SK-N-SH (cell line): ENCODE data around the gene NR1D2. TPM values are rescaled to one million over a fixed set of nuclear protein-coding genes. Genes with fewer than 3 reads are reported as not detected.

Experiments used
- CTCF ChIA-PET: fragments of 300-600, 350-600 bp; formaldehyde crosslinking; extraction: SDS; loops from one replicate; lab custom pipeline; 2021; lab: Yijun Ruan, JAX
- POLR2A ChIA-PET: fragments of 350-600 bp; sonication (Branson Sonifier 250); formaldehyde crosslinking; extraction: SDS; loops from one replicate; lab custom pipeline; 2020; ENCODE audit warnings: antibody characterized with exemption, inconsistent platforms; lab: Yijun Ruan, JAX
- DNase-seq: peaks from one replicate; pipeline ENCODE4 v3.0.0; 2012
- H2AFZ ChIP-seq: fragments of 200-600 bp; sonication (generic); 2 replicates; pipeline ENCODE4 v1.8.1; 2016; ENCODE audit warnings: antibody characterized with exemption, mild to moderate bottlenecking, low read depth
- H3F3A ChIP-seq: fragments of 200-600 bp; sonication (generic); replicated peaks from 2 replicates; pipeline ENCODE3; 2016; ENCODE audit warnings: antibody characterized with exemption, mild to moderate bottlenecking; ENCODE audit not compliant: insufficient read depth
- H3K27ac ChIP-seq, 2 experiments: fragments of 200-500 bp in 1 of 2; fragments of 200-600 bp in 1 of 2; sonication (Bioruptor generic) in 1 of 2; sonication (generic), shearing (Covaris generic) in 1 of 2; 2 replicates each; pipeline versions ENCODE4 v1.5.1 to v1.6.1; 2014 to 2016; ENCODE audit warnings: low read depth in 2 of 2, inconsistent platforms in 1 of 2, low read length in 1 of 2, mild to moderate bottlenecking in 1 of 2, mixed read lengths in 1 of 2
- H3K27me3 ChIP-seq: fragments of 200-600 bp; sonication (generic), shearing (Covaris generic); 2 replicates; pipeline ENCODE4 v1.6.1; 2016; ENCODE audit warnings: mixed run types; ENCODE audit not compliant: insufficient read depth
- H3K36me3 ChIP-seq, 2 experiments: fragments of 200-500 bp in 1 of 2; fragments of 200-600 bp in 1 of 2; sonication (Bioruptor generic) in 1 of 2; sonication (generic) in 1 of 2; replicated peaks in 1 of 2; 2 replicates each; pipeline versions ENCODE3 to v1.5.1; 2014 to 2016; ENCODE audit warnings: low read length in 1 of 2, mild to moderate bottlenecking in 1 of 2; ENCODE audit not compliant: insufficient read depth in 2 of 2, control insufficient read depth in 1 of 2
- H3K4me1 ChIP-seq, 2 experiments: fragments of 200-500 bp in 1 of 2; fragments of 200-600 bp in 1 of 2; sonication (Bioruptor generic) in 1 of 2; sonication (generic), shearing (Covaris generic) in 1 of 2; 2 replicates each; pipeline versions ENCODE4 v1.5.1 to v1.6.1; 2014 to 2016; ENCODE audit warnings: low read depth in 1 of 2, low read length in 1 of 2, mixed run types in 1 of 2; ENCODE audit not compliant: insufficient read depth in 2 of 2, control insufficient read depth in 1 of 2
- H3K4me2 ChIP-seq: fragments of 200-600 bp; sonication (generic), shearing (Covaris generic); 2 replicates; pipeline ENCODE4 v1.6.1; 2017; ENCODE audit warnings: mixed run types
- H3K4me3 ChIP-seq, 2 experiments: fragments of 200-500 bp in 1 of 2; fragments of 200-600 bp in 1 of 2; sonication (Bioruptor generic) in 1 of 2; sonication (generic), shearing (Covaris generic) in 1 of 2; 2 replicates each; pipeline versions ENCODE4 v1.5.1 to v1.8.1; 2014 to 2016; ENCODE audit warnings: low read depth in 2 of 2, inconsistent platforms in 1 of 2, low read length in 1 of 2, mild to moderate bottlenecking in 1 of 2, mixed read lengths in 1 of 2, moderate library complexity in 1 of 2
- H3K79me2 ChIP-seq: fragments of 200-600 bp; sonication (generic); 2 replicates; pipeline ENCODE4 v1.8.1; 2017; ENCODE audit warnings: mild to moderate bottlenecking; ENCODE audit not compliant: insufficient read depth
- H3K9ac ChIP-seq: fragments of 200-600 bp; sonication (generic); 2 replicates; pipeline ENCODE4 v1.6.1; 2017; ENCODE audit warnings: mixed run types
- H3K9me2 ChIP-seq: fragments of 200-600 bp; sonication (generic); 2 replicates; pipeline ENCODE4 v1.6.1; 2017; ENCODE audit warnings: mixed run types
- H3K9me3 ChIP-seq: fragments of 200-600 bp; sonication (generic); 2 replicates; pipeline ENCODE4 v1.6.1; 2017; ENCODE audit warnings: mixed run types, mild to moderate bottlenecking, moderate library complexity
- H4K20me1 ChIP-seq: fragments of 200-600 bp; sonication (generic); 2 replicates; pipeline ENCODE4 v1.6.1; 2017; ENCODE audit warnings: mild to moderate bottlenecking, mixed run types; ENCODE audit not compliant: insufficient read depth
- CHD2 ChIP-seq: fragments of 150-350 bp; IDR thresholded peaks from 2 replicates; pipeline ENCODE4 v1.6.1; 2018; ENCODE audit warnings: low read length; ENCODE audit not compliant: partially characterized antibody
- ELF1 ChIP-seq: IDR thresholded peaks from 2 replicates; pipeline ENCODE4 v1.4.0; 2012
- EP300 ChIP-seq, 2 experiments: IDR thresholded peaks; 2 replicates each; pipeline versions ENCODE4 v1.4.0 to v1.6.1; 2012; ENCODE audit warnings: borderline replicate concordance in 1 of 2, low read depth in 1 of 2, low read length in 1 of 2
- EZH2phosphoT487 ChIP-seq: fragments of 200-600 bp; sonication (generic); IDR thresholded peaks from 2 replicates; pipeline ENCODE4 v1.6.1; 2017; ENCODE audit warnings: low read depth, mixed run types, mild to moderate bottlenecking, antibody characterized with exemption, moderate library complexity, borderline replicate concordance
- FOSL2 ChIP-seq: IDR thresholded peaks from 2 replicates; pipeline ENCODE4 v1.4.0; 2012; ENCODE audit warnings: low read depth, mild to moderate bottlenecking, moderate library complexity, borderline replicate concordance
- FOXM1 ChIP-seq: IDR thresholded peaks from 2 replicates; pipeline ENCODE4 v1.4.0; 2012; ENCODE audit warnings: low read depth, mild to moderate bottlenecking
- GABPA ChIP-seq: IDR thresholded peaks from 2 replicates; pipeline ENCODE4 v1.4.0; 2012; ENCODE audit warnings: low read depth, mild to moderate bottlenecking
- JUND ChIP-seq: IDR thresholded peaks from 2 replicates; pipeline ENCODE4 v1.4.0; 2012
- MEF2A ChIP-seq: IDR thresholded peaks from 2 replicates; pipeline ENCODE4 v1.4.0; 2012; ENCODE audit warnings: low read depth, borderline replicate concordance
- MXI1 ChIP-seq: IDR thresholded peaks from 2 replicates; pipeline ENCODE4 v1.6.1; 2012; ENCODE audit warnings: mild to moderate bottlenecking, low read depth, low read length, improper control_type of control experiment
- NFIC ChIP-seq: IDR thresholded peaks from 2 replicates; pipeline ENCODE4 v1.4.0; 2012; ENCODE audit warnings: borderline replicate concordance
- NRF1 ChIP-seq: IDR thresholded peaks from 2 replicates; pipeline ENCODE4 v1.6.1; 2012; ENCODE audit warnings: low read depth, mild to moderate bottlenecking, low read length
- POLR2AphosphoS5 ChIP-seq: IDR thresholded peaks from 2 replicates; pipeline ENCODE4 v1.6.1; 2012; ENCODE audit warnings: low read depth, low read length
- RAD21 ChIP-seq: IDR thresholded peaks from 2 replicates; pipeline ENCODE4 v1.6.1; 2012; ENCODE audit warnings: mild to moderate bottlenecking, low read length
- RCOR1 ChIP-seq: fragments of 150-350 bp; IDR thresholded peaks from 2 replicates; pipeline ENCODE4 v1.6.1; 2017; ENCODE audit warnings: antibody characterized with exemption, low read length
- RFX5 ChIP-seq: IDR thresholded peaks from 2 replicates; pipeline ENCODE4 v1.6.1; 2012; ENCODE audit warnings: mild to moderate bottlenecking, improper control_type of control experiment, low read length
- RXRA ChIP-seq: IDR thresholded peaks from 2 replicates; pipeline ENCODE4 v1.4.0; 2012; ENCODE audit warnings: low read depth, mild to moderate bottlenecking, borderline replicate concordance
- SIN3A ChIP-seq: IDR thresholded peaks from 2 replicates; pipeline ENCODE4 v1.6.1; 2012; ENCODE audit warnings: low read depth, mild to moderate bottlenecking, low read length, moderate library complexity, borderline replicate concordance
- SMC3 ChIP-seq: IDR thresholded peaks from 2 replicates; pipeline ENCODE4 v1.6.1; 2012; ENCODE audit warnings: low read depth, low read length, improper control_type of control experiment
- TAF1 ChIP-seq: IDR thresholded peaks from 2 replicates; pipeline ENCODE4 v1.6.1; 2012; ENCODE audit warnings: low read depth, mild to moderate bottlenecking, low read length, moderate library complexity, borderline replicate concordance
- WGBS: methylation state at CpG from one replicate; pipeline ENCODE4 v1.1.6; 2017; ENCODE audit warnings: low lambda C conversion rate; 5-methylcytosine and 5-hydroxymethylcytosine counted together
- polyA plus RNA-seq, 3 experiments: library from polyadenylated mRNA; depleted of rRNA; stranded (reverse); fragments of >200 nt; gene quantifications; 2 replicates each; pipeline ENCODE4 v1.2.3, GENCODE V29; 2012
- TF ChIP-seq, protein P1 (sequence below): IDR thresholded peaks from 2 replicates; pipeline ENCODE4 v1.4.0; 2012; ENCODE audit warnings: low read depth, borderline replicate concordance
- TF ChIP-seq, protein P2 (sequence below): fragments of 150-350 bp; IDR thresholded peaks from 2 replicates; pipeline ENCODE4 v1.6.1; 2016; ENCODE audit warnings: mild to moderate bottlenecking, low read depth, low read length
- TF ChIP-seq, protein P3 (sequence below): IDR thresholded peaks from 2 replicates; pipeline ENCODE4; 2012

Gene NR1D2
- polyA plus RNA-seq (2012; rRNA removed) = 12.0 and 15.4 TPM in 2 replicates
- 18.3 and 18.5 TPM in 2 replicates for polyA plus RNA-seq (2012; cell fraction: cytosol; rRNA removed)
- 4.3 and 10.0 TPM in 2 replicates for polyA plus RNA-seq (2012; cell fraction: nucleus; rRNA removed)

DNA sequence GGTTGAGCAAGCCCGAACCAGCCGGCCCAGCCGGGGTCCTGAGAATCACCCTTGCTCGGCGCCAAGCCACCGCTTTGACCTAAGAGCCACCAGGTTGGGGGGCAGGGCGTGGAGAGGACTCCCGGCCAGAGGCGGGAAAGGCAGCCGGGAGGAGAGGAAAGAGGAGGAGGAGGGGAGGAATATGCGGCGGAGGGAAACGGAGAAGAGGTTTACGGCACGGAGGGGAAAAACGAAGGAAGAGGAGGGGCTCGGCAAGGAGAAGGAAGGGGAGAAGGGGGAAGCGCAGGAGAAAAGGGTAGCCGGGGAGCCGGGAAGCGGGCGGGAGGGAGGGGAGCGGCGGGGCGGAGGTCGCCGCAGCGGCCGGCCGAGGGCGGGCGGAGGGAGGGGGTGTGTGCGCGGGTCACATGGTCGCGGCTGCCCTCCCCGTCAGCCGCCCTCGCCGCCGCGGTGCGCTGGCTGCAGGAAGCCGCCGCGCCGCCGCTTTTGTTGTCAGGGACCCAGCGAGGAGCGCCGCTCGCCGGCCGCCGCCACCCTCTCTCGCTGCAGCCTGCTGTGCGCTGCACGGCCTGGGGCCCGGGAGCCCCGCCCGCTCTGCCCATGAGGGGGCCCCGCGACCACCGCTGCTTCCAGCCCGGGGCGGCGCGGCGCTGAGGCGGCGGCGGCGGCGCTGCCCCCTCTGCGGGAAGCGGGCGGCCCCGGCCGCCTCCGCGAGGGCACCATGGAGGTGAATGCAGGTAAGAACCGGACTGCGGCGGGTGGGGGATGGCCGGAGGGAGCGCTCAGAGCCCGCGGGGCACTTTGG is at the start of gene NR1D2:
Gene NR1D2 (plus strand): TSS at position 426 of the 802 bp plus-strand sequence. CDS start 293 bp downstream, at position 719.
- Histone ChIP-seq H3K4me3 (peak within 1 kb of the TSS; percentile 78 to 84), H3K9me3 (no peaks in the 10 kb centered on the region), H3K4me1 (peaks cover 15 to 22% of the 10 kb centered on the region in 2 experiments; a peak in 3 of 4 replicates), H3K36me3 (peaks cover 0 to 11% of the 10 kb centered on the region in 2 experiments), H3K9me2 (no peaks in the 10 kb centered on the region), H3F3A (peaks cover 14% of the 10 kb centered on the region), H3K79me2 (peaks cover 41% of the 10 kb centered on the region), H3K27me3 (no peaks in the 10 kb centered on the region), H3K4me2 (peak within 1 kb of the TSS; percentile 99), H3K27ac (peak within 1 kb of the TSS; percentile 86), H2AFZ (no peak within 1 kb of the TSS), H4K20me1 (peaks cover 40% of the 10 kb centered on the region), H3K9ac (peak within 1 kb of the TSS; percentile 94)
- peak; percentile 94 for DNase-seq
- WGBS = 2% methylated on average over 28 of the region's 88 CpGs
- CTCF ChIA-PET = no interaction called here
- peak; percentile 45 for TF ChIP-seq CHD2
- no peak for TF ChIP-seq NRF1
- TF ChIP-seq GABPA = 0 out of 2 replicates have a peak, but pooled peaks have one; percentile 24
- TF ChIP-seq ELF1 = no peak
- TF ChIP-seq FOXM1 = no peak
- TF ChIP-seq JUND = no peak
- no peak for TF ChIP-seq RFX5
- peak; percentile 49; the same call in 1 of the 2 replicates for TF ChIP-seq MXI1
- TF ChIP-seq, protein P1, sequence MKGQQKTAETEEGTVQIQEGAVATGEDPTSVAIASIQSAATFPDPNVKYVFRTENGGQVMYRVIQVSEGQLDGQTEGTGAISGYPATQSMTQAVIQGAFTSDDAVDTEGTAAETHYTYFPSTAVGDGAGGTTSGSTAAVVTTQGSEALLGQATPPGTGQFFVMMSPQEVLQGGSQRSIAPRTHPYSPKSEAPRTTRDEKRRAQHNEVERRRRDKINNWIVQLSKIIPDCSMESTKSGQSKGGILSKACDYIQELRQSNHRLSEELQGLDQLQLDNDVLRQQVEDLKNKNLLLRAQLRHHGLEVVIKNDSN = peak; percentile 84
- peak; percentile 78 for TF ChIP-seq POLR2AphosphoS5
- TF ChIP-seq, protein P2, sequence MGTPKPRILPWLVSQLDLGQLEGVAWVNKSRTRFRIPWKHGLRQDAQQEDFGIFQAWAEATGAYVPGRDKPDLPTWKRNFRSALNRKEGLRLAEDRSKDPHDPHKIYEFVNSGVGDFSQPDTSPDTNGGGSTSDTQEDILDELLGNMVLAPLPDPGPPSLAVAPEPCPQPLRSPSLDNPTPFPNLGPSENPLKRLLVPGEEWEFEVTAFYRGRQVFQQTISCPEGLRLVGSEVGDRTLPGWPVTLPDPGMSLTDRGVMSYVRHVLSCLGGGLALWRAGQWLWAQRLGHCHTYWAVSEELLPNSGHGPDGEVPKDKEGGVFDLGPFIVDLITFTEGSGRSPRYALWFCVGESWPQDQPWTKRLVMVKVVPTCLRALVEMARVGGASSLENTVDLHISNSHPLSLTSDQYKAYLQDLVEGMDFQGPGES = no peak
- TF ChIP-seq TAF1 = peak; percentile 68; the same call in 1 of the 2 replicates
- no peak for TF ChIP-seq NFIC
- TF ChIP-seq SIN3A = peak; percentile 35; the same call in 1 of the 2 replicates
- POLR2A ChIA-PET = interaction anchor here (2.5 kb wide), 1 partner anchor 27 kb away, joined by 18 read pairs; the partner anchor contains the start of genes NKIRAS1 and RPL15

GRCh38 chr3:23900744-23901143 is 44.3 kb upstream of the NR1D2 start:
- Histone ChIP-seq H3K4me1 (no peaks in the 10 kb centered on the region; a peak in 1 of 4 replicates), H3K79me2 (no peaks in the 10 kb centered on the region; the same call in 1 of the 2 replicates), H3K36me3 (peaks cover 26 to 40% of the 10 kb centered on the region in 2 experiments), H4K20me1 (no peaks in the 10 kb centered on the region), H3F3A (no peaks in the 10 kb centered on the region), H2AFZ (no peak overlapping the region), H3K27ac (no peak overlapping the region), H3K9me3 (no peaks in the 10 kb centered on the region), H3K9me2 (no peaks in the 10 kb centered on the region), H3K4me3 (no peak overlapping the region), H3K27me3 (no peaks in the 10 kb centered on the region), H3K4me2 (no peak overlapping the region), H3K9ac (no peak overlapping the region)
- no peak for DNase-seq
- ChIA-PET CTCF (interaction anchor here (0.6 to 1.0 kb wide), 2 partner anchors 10 to 312 kb away, joined by 3 read pairs; no protein-coding TSS in a partner anchor), POLR2A (interaction anchor here (0.6 kb wide), 1 partner anchor 16 kb away, joined by 3 read pairs; the partner anchor contains the start of genes NKIRAS1 and RPL15)
- 94% methylated on average over 6 of the region's 6 CpGs for WGBS
- TF ChIP-seq CHD2 (no peak), RXRA (no peak), SMC3 (no peak), FOSL2 (no peak), NFIC (no peak), FOXM1 (no peak), RCOR1 (no peak), EZH2phosphoT487 (no peak), RAD21 (no peak), MEF2A (no peak), RFX5 (no peak), ELF1 (no peak), EP300 (IDR thresholded peaks at IDR 0.05; ENCODE audit: borderline replicate concordance in 1 of 2, low read depth in 1 of 2, low read length in 1 of 2) (no peak)
- TF ChIP-seq, protein P3, sequence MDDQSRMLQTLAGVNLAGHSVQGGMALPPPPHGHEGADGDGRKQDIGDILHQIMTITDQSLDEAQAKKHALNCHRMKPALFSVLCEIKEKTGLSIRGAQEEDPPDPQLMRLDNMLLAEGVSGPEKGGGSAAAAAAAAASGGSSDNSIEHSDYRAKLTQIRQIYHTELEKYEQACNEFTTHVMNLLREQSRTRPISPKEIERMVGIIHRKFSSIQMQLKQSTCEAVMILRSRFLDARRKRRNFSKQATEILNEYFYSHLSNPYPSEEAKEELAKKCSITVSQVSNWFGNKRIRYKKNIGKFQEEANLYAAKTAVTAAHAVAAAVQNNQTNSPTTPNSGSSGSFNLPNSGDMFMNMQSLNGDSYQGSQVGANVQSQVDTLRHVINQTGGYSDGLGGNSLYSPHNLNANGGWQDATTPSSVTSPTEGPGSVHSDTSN = no peak
